22Rv1 (cell line): ENCODE data around the gene CAMK2G.
"Not testable (repeated sequence)": the region's sequence is repeated elsewhere in the genome, so short reads cannot be mapped to it uniquely, and the experiment has no call there.

ENCODE experiments used
- CTCF ChIP-seq: fragments of 450-650 bp; IDR thresholded peaks from 2 replicates; pipeline ENCODE4 v1.5.1; 2017; ENCODE audit warnings: mild to moderate bottlenecking
- ZFX ChIP-seq: fragments of 450-650 bp; IDR thresholded peaks from 2 replicates; pipeline ENCODE4 v1.6.1; 2017; ENCODE audit warnings: antibody characterized with exemption, borderline replicate concordance

- not testable (repeated sequence) for TF ChIP-seq CTCF, ZFX
These were observed 21.0 kb upstream of the CAMK2G start for GRCh38 chr10:73895381-73895780.
